RKO (cell line): ENCODE measurements around the gene FOXN1.
"Not testable (repeated sequence)": the region's sequence is repeated elsewhere in the genome, so short reads cannot be mapped to it uniquely, and the experiment has no call there.

ENCODE experiments used
- DNase-seq: peaks from one replicate; pipeline ENCODE4 v3.0.0-alpha.2; 2016; ENCODE audit warnings: low spot score

FOXN1 gene, protein sequence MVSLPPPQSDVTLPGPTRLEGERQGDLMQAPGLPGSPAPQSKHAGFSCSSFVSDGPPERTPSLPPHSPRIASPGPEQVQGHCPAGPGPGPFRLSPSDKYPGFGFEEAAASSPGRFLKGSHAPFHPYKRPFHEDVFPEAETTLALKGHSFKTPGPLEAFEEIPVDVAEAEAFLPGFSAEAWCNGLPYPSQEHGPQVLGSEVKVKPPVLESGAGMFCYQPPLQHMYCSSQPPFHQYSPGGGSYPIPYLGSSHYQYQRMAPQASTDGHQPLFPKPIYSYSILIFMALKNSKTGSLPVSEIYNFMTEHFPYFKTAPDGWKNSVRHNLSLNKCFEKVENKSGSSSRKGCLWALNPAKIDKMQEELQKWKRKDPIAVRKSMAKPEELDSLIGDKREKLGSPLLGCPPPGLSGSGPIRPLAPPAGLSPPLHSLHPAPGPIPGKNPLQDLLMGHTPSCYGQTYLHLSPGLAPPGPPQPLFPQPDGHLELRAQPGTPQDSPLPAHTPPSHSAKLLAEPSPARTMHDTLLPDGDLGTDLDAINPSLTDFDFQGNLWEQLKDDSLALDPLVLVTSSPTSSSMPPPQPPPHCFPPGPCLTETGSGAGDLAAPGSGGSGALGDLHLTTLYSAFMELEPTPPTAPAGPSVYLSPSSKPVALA

DNA sequence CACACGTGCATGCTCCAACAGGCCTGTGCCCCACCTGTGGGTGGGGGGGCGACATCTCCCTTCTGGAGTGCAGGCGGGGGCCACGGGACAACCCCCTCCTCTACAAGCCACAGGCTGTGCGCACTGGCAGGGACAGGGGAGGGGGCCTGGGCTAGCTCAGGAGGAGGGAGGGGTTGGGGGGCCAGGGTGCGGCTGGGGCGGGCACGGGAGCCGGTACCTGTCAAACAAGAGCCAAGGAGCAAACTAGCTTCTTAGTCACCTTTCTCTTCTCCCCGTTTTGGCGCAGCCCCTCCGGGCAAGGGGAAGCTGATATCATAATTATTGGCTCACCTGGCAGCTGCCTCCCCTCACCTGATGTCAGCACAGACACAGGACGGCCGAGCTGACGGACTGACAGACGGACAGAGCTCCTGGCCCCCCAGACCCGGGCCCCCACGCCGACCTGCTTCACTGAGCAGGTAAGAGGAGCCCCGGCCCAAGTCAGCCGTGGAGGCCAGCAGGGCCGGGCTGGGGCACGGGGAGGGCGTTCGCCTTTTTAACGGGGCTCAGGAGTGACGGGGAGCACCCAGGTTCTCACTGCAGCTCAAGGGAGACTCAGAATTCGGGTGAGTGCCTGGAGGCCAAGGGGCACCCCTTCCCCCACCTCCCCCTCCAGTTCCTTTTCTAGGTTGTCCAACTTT, at the start of gene FOXN1:
TSS of gene FOXN1 (plus strand) at position 363 of the 680 bp plus-strand sequence. CDS start 17,622 bp downstream, outside the sequence.
- no peak for DNase-seq

DNA sequence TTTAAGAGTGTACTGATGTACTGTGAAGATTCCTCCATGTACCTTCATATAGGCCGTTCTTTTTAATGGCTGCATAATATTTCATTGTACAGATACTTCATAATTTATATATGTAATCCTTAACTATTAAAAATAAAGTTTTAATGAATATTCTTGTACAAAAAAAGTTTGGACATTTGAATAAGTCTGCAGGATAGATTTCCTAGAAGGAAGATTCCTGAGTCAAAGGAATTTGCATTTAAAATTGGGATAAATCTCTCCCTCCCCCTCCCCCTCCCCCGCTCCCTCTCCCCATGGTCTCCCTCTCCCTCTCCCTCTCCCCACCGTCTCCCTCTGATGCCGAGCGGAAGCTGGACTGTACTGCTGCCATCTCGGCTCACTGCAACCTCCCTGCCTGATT, 48.3 kb upstream of the FOXN1 start:
- DNase-seq, result no peak

DNA sequence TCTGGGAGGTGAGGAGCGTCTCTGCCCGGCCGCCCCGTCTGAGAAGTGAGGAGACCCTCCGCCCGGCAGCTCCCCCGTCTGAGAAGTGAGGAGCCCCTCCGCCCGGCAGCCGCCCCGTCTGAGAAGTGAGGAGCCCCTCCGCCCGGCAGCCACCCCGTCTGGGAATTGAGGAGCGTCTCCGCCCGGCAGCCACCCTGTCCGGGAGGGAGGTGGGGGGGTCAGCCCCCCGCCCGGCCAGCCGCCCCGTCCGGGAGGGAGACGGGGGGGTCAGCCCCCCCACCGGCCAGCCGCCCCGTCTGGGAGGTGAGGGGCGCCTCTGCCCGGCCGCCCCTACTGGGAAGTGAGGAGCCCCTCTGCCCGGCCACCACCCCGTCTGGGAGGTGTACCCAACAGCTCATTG, 47.3 kb upstream of the FOXN1 start:
- DNase-seq, result not testable (repeated sequence)

DNA sequence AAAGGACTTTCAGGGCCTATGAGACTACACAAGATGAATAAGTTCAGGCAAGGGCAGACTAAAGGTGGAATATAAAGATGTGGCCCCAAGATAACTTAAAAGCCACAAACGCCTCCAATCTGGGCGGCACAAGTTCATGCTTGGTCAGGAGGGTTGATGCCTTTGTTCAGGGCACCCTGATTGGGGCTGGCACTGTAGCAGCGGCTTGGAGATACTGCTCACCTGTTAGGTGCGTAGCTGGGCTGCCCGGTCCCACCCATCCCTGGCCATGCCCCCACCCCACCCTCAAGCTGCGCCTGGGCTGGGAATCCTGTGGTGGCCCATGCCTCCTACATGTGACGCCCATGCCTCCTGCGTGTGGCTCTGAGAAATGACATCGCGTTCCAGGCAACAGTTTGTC, 45.2 kb upstream of the FOXN1 start:
- no peak for DNase-seq

DNA sequence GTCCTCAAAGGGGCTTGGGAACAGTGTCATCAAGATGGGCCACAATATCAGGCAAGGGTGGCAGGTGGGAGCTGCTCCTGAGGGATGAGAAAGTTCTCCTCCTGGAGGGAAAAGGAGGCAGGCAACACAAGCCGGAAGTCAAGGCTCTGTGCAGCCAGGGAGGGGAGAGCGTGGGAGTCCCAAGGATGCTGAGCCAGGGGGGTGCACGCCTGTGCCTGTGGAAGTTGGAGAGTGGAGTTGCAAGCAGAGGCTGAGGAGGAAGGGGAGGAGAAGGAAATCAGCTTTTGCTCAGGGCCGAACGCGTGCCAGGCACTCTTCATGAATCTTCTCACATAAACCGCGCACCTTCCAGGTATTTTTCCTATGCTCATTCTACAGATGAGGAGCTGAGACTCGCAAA, 40.1 kb upstream of the FOXN1 start:
- no peak for DNase-seq

DNA sequence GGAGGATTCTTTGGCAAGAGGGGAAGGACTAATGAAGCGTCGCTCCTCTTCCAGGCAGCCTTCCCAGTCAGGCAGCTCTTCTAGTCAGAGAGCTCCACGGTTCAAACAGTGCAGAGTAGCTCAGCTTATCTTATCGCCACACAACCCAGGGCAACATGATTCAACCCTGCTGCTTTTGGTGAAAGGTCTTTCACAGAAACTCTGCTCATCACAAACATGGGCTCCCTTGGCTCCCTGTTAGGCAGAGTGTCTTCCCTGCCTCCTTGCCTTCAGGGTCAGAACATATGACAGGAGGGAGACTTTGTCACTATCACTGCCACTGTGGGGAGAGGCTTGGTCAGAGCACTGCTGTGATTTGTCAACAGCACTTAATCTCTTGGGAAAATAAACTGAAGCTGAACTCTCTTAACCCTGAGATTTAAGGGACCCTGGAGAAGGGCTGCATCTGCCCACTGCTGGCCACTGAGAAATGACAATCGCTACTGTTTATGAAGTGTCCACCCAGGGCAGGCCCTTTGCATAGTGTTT, 39.6 kb upstream of the FOXN1 start:
- DNase-seq, result no peak

DNA sequence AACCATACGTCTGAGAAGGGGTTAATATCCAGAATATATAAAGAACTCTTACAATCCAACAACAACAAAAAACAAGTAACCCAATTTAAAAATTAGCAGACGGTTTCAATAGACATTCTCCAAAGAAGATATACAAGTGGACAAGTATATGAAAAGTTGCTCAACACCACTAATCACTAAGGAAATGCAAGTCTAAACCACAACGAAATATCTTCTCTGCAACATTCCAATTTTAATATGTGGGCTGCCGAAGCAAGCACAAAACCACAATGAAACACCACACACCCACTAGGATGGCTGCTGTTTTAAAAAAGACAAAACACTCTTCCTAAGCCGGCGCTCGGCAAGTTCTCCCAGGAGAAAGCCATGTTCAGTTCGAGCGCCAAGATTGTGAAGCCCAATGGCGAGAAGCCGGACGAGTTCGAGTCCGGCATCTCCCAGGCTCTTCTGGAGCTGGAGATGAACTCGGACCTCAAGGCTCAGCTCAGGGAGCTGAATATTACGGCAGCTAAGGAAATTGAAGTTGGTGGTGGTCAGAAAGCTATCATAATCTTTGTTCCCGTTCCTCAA, 38.6 kb upstream of the FOXN1 start:
- no peak for DNase-seq

DNA sequence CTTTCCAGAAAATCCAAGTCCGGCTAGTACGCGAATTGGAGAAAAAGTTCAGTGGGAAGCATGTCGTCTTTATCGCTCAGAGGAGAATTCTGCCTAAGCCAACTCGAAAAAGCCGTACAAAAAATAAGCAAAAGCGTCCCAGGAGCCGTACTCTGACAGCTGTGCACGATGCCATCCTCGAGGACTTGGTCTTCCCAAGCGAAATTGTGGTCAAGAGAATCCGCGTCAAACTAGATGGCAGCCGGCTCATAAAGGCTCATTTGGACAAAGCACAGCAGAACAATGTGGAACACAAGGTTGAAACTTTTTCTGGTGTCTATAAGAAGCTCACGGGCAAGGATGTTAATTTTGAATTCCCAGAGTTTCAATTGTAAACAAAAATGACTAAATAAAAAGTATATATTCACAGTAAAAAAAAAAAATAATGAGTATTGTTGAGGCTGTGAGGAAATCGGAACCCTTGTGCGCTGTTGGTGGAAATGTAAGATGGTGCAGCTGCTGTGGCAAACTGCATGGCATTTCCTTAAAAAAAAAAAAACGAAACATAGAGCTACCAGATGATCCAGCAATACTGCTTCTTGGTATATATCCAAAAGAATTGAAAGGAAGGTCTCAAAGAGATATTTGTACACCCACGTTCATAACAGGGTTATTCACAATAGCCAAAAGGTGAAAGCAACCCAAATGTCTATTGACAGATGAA, 38.0 kb upstream of the FOXN1 start:
- not testable (repeated sequence) for DNase-seq

DNA sequence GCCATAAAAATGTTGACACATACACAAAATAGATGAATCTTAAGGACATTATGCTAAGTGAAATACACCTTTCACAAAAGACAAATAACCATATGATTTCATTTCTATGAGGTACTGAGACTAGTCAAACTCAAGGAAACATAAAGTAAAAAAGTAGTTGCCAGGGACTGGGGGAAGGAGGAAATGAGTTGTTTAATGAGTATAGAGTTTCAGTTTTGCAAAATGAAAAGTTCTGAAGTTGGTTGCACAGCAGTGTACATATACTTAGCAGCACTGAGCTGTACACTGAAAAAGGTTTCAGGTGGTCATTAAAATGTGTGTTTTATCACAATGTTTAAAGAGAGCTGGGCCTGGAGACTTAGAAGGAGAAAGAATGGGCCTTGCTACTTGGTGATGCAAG, 37.4 kb upstream of the FOXN1 start:
- DNase-seq, result no peak

DNA sequence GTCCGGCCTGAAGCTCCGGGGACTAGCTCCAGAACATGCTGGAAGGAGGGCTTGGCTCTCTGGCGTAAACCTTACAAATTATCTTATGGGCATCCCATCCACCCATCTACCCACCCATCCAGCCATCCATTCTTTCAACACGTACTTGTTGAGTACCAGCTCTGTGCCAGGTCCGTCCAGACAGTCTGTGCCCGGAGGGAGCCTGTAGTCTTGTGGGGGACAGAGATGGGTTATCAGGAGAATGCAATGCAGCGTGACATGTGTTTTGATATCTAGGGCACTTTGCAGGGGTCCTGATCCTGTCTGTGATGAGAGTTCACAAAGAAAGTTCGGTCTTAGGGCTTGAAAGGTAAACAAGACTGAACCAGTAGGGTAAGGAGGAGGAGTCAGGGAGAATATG, 36.8 kb upstream of the FOXN1 start:
- no peak for DNase-seq

DNA sequence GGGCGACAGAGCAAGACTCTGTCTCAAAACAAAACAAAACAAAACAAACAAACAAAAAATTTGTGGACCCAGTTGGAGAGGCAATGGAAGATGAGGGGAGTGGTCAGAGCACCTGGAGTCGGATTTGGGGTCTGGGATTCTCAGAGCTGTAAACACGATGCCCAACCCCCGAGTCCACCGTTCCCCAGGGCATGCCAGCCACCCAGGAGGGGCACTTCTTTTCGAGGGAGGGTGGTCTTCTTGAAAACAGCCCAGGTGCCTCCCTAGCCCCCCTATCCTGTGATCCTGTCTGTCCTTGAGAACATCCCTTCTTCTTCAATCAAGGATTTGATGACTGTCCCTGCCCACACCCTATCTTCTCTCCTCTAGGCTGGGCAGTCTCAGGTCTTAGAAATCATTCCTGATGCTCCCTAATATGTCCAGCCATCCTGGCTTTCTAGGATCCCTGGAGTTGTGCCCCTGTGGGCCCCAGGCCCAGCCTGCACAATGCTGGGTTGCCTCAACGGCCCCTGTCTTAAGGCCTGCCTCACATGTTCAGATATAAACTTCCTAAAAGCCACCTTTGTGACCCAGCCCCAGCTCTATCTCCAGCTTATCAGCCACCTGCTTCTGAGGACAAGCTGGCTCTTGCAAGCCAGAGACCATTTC, 35.8 kb upstream of the FOXN1 start:
- DNase-seq, result no peak

DNA sequence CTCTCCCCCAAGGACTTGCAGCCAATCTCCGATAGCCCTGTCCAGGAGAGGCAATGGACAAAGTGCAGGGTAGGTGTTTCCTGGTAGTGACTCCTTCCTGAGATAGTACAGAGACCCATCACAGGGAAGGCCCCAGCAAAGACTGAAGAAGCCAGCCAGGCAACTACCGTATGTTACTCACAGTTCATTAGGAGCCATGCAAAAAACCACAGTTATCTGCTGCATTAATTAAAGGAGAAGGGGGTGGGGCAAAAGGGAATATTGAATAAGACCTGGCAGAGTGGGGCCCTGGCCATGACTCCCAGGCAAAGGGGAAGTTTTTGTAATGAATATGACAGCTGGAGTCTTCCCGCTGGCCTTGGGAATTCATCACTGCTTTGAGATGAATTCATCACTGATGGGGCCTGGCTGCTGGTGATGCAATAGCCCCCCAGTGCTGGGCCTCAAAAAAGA, 35.2 kb upstream of the FOXN1 start:
- DNase-seq, result no peak

DNA sequence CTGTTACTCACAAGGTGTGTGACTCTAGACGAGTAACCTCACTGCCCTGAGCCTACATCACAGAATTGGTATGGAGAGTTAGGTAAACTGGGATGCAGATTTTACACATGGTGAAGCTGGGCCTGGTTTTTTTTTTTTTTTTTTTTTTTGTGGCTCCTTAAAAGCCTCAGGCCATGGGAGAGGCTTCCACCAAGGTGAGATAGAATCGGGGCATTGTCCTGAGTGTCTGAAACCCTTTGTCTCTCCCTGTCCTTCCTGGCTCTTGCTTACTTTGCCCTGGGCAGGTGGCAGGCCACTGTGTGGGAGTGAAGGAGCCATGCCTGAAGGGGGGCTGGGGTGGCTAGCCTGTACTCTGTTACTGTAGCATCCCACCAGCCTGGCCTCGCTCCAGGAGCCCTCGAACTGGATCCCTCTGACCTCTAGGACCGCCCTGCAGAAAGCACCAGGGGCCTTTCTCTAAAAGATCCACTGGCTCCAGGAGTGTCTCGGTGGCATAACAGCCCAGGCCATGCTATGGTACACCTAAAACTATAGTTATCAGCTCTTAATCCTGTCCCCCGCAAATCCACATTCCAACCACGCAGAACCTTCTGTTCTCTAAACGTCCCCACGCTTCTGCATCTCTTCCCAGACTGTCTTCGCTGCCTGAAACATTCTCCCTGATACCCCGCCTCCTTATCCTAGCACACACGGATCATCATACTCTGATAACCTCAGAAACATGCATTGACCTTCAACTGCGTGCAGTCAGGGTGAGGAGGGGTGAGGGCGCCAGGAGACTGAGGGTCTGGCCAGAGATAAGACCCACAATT, 34.4 kb upstream of the FOXN1 start:
- no peak for DNase-seq

DNA sequence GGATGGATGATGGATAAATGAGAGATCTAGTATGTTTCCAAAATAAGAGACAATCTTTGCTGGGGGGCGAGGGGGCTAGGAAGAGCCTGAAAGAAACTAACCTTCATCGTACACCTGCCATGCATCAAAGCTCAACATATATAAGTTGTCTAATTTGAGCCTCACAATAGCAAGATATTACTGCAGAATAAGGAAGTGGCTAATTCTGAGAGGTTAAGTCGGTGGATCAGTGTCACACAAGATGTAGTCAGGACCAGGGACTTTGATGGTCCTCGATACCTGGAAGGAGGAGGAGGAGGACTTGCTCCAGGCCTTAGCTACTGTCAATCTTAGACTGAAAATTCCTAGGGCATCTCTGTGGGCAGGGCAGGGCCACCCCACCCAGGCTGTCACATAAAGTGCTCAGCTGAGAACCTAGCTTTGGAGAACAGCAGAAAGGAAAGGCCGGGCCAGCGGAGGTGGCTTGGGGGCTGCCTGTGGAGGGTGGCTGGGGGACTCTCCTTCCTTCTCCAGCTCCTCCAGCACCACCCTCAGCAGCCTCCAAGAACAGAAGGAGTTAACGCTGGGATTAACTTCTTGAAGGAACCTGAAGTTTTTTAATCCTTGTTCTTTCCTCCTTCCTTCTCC, 33.2 kb upstream of the FOXN1 start:
- no peak for DNase-seq

DNA sequence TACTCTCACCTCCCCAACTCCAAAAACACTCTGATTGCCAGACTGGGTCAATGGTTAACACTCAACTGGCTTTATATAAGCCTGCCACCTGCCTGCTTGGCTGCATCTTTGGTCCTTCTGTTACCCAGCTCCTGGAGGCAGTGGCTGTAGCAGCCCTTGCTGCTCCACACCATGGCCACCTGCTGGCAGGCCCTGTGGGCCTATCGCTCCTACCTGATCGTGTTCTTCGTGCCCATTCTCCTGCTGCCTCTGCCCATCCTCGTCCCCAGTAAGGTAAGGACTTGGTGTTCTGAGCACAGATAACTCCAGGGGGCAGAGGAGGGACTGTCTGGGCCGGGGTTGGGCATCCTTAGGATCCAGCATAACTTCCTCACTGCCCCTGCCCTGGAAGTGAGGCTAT, 32.6 kb upstream of the FOXN1 start, which contains the start of gene SLC13A2:
TSS of gene SLC13A2 (plus strand) at position 103 of the 400 bp plus-strand sequence. CDS start at position 172, 69 bp downstream.
- no peak for DNase-seq

DNA sequence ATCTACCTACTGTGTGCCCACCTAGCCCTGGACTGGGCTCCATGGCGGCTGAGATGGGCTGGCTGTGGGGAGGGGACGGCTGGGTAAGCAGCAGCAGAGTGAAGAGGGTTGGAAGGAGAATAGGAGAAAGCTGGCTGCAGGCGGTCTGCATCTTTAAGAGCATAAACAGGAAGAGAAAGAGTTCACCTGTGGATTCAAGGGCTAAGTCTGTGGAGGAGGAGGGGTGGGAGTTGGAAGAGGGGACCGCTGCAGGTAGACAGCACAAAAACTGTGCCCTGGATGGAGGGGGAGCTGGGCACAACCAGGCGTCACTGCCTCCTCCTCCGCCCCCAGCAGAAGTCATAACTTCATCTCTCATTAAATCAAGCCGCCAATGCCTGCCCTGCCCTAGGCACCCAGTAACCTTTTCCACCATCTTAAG, 32.0 kb upstream of the FOXN1 start:
- no peak for DNase-seq

DNA sequence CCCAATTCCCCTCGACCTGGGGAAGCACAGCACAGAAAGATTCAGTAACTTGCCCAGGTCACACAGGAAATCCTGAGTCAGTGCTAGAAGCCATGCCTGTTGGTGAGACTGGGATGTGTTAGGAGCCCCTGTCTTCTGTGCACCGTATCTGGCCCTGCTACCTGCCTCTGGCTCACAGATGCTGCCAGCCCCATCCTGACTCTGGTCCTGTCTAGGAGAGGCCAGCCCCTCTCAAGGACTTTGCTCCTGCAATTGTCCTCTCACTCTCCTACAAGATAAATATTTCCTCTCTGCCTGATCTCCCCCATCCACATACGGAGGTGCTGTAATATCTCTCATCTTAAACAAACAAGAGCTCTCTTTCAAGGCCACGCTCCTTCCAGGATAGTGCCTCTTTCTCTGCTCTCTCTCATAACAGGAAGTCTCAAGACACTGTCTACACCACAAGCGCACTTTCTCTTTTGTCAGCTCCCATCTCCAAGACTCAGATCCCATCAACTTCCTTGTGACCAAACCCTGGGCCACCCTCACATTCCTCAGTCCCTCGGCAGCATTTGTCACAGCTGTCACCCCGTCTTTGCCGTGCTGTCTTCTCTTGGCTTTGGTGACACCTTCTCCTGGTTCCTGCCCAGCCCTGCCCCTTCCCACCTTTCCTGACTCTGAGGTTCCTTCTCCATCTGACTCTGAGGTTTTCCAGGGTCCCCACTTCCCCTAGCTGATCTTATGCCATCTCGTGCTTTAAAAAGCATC, 30.8 kb upstream of the FOXN1 start:
- no peak for DNase-seq

DNA sequence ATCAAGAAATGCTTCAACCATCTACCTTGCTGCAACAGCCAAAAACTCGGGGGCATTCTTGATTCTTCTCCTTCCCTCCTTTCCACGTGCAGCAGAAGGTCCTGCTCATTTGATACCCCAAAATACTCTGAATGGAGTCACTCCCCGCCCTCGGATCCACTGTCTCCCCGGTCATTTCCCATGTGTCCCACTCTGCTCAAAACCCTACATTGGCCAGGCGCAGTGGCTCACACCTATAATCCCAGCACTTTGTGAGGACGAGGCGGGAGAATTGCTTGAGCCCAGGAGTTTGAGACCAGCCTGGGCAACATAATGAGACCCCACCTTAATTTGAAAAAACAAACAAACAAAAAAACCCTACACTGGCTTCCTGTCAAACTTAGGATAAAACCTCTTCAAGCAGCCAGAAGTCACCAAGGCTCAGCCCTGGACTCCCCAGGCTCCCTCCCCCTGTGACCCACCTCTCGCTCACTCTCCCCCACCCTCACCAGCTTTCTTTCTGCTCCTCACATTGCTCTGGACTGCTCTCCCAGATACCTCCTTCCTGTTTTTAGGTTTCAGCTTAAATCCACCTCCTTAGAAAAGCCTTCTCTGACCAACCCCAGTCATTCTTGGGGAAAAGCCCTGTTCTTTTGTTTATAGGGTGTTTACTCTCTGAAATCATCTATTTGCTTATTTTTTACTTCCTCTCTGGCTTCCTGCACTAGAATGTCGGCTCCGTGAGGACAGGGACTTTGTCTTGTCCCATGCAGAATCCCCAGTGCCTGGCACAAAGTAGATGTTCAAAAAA, 29.9 kb upstream of the FOXN1 start:
- no peak for DNase-seq
